GM18505 (cell line): Measurements from ENCODE around the gene RNF213.

Experiments
- ATAC-seq: cut with Tn5 transposase; IDR thresholded peaks from one replicate; pipeline ENCODE4 v1.9.1; 2021; ENCODE audit not compliant: unreplicated experiment
- POLR2A ChIP-seq: IDR thresholded peaks from 4 replicates; pipeline ENCODE4 v1.6.1; 2011; ENCODE audit warnings: borderline replicate concordance; ENCODE audit not compliant: insufficient read depth, insufficient read length; ENCODE audit errors: extremely low read depth

The RNF213 gene

DNA sequence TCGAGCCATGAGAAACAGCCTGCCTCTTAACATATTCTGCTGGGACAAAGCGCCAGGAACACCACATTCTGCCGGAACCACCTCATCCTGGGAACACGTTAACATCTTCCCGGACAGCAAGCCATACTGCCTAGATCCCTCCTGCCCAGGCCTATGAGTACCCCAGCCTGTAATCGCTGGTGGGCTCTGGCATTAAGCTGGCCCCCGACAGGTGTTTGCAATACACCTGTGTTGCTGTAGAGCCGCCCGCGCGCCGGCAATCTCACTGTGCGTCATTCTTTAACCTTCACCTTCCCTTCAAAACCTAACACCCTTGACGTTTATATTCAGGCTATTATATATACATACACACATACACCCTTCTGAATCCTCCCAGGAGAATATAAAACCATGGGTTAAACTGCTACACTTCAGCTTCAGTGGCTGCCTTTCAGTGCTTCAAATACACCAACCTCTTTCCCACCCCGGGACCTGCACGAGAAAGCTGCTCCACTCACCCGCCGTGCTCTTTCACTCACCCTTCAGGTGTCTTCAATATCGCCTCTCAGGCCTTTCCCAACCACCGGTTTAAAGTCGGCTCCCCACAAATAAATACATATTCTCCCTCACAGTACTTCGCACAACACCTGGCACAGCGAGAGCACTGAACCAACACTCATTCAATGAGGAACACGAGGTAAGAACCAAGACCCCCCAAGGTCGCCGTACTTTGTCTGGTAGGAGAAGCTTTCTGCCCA lies 153.3 kb downstream of the RNF213 start:
- no peak for ATAC-seq
- no peak for TF ChIP-seq POLR2A

DNA sequence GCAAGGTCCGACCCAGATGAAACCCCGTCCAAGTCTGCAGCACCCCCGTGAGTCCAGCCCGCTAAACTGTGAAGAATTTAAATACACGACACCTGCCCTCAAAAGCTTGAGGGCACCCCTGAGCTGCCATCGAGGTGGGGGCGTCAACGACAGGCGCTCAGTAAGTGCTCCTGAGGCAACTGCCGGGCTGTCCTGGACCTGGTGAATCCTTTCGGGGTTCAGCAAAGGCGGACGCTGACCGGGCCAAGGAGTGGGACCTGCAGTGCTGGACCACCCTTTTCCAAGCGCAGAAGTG lies 153.8 kb downstream of the RNF213 start:
- no peak for TF ChIP-seq POLR2A
- ATAC-seq: peak; percentile 23

DNA sequence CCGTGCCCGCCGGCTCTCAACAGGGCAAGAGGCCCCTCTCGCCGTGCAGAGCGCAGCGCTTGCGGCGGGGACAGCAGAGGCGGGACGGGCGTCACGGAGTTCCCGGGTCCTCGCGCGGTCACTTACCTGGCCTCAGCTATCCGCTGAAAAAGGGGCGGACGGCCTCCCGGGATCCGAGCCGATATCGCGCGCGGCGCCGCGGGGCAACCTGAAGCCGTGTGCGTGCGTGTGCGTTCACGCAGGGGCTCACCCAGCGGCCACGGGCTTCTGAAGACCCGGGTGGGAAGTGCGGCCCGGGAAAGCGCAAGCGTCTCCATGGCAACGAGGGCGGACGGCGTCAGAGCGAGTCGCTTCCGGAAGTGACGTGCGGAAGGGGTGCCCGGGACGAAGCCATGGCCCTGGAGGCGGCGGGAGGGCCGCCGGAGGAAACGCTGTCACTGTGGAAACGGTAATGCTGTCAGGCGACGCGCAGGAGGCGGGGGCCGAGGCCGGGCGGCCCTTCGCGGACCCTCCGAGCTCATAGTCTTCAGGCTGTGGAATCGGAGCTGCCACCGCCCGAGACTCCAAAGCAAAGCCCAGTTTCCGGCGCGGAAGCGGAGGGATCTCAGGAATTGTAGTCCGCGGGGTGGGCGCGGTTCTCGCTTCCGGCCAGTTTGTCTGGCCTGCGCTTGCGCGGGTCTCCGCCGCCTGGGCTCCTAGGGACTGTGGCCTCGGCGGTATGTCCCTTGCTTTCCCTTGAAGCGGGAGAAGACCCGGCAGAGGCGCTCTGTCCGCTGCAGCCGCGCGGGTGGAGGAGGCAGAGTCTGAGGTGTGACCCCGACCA lies 154.4 kb downstream of the RNF213 start, which contains the start of gene ENDOV:
Gene ENDOV (plus strand): TSS at position 365 of the 823 bp plus-strand sequence. CDS start 28 bp downstream, at position 393.
- ATAC-seq: peak; percentile 86
- peak; percentile 67 for TF ChIP-seq POLR2A

DNA sequence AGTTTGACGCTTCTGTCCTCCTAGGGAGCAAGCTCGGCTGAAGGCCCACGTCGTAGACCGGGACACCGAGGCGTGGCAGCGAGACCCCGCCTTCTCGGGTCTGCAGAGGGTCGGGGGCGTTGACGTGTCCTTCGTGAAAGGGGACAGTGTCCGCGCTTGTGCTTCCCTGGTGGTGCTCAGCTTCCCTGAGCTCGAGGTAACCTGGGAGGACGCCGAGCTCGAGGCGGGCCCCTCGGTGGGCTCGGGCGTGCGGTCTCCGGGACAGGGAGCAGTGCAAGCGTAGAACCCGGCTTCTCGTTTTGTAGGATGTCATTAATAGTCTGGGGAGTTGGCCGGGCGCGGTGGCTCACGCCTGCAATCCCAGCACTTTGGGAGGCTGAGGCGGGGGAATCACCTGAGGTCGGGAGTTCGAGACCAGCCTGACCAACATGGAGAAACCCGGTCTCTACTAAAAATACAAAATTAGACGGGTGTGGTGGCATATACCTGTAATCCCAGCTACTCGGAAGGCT lies 155.0 kb downstream of the RNF213 start:
- ATAC-seq: no peak
- TF ChIP-seq POLR2A: no peak

DNA sequence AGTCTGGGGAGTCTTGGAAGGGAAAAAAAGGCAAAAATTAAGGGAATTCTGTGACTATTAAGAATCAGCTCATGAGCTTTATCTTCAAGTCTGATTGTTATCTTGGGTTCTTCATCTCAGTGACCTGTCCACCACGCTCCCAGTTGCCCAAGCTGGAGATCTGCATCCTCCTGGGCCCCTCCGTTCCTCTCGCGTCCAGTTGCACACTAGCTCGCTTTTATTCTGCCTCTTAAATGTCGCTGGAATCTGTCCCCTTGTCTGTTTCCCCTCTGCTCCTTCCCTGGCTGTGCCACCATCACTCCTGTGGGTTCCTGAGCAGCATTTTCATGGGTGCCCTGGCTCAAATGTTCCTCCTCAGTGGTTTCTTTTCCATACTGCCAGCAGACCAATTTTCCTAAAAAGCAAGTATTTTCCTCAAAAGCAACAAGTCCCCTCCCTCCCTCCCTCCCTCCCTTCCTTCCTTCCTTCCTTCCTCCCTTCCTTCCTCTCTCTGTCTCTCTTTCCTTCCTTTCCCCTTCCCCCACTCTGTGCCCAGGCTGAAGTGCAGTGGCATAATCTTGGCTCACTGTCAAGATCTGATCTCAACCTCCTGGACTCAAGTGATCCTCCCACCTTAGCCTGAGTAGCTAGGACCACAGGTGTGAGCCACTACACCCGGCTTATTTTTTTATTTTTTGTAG lies 155.7 kb downstream of the RNF213 start:
- no peak for ATAC-seq
- TF ChIP-seq POLR2A: no peak

DNA sequence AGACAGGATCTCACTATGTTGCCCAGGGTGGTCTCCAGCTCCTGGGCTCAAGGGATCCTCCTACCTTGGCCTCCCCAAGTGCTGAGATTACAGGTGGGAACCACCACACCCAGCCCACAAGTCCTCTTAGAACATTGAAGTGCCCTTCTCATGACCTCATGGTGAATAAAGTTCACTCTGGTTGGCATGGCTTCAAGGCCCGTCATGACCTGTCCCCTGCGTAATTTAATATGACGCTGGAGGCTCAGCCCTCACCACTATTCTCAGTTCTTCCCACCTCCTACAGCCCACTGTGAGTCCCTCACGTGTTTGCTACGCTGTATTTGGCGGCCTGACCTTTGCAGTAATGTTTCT lies 156.3 kb downstream of the RNF213 start:
- TF ChIP-seq POLR2A: no peak
- no peak for ATAC-seq

DNA sequence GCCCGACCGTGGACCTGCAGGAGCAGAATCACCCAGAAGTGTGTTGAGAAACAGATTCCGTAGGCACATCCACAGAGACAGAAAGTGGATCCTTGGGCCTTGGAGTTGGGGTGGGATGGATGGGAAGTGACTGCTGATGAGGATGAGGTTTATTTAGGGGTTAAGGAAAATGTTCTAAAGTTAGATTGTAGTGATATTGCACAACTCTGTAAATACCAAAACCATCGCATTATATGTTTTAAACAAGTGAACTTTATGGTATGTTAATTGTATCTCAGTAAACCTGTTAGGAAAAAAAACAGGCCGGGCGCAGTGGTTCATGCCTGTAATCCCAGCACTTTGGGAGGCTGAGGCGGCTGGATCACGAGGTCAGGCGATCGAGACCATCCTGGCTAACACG lies 157.9 kb downstream of the RNF213 start:
- no peak for TF ChIP-seq POLR2A
- ATAC-seq: no peak

DNA sequence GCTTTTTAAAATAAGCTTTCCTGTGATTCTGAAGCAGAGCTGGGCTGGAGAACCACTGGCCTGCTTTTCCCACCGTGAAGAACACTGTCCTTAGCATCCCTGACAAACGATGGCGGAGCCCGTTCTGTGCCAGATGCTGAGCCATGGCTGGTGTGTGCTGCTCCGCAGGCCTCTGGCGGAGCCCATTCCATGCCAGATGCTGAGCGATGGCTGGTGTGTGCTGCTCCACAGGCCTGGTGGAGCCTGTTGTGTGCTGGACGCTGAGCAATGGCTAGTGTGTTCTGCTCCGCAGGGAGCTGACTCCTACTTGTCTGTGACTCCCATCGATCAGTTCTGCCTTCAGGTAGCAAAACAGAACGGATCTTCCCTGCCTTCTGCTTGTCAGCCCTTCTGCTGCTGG lies 158.6 kb downstream of the RNF213 start:
- ATAC-seq: no peak
- TF ChIP-seq POLR2A: no peak

DNA sequence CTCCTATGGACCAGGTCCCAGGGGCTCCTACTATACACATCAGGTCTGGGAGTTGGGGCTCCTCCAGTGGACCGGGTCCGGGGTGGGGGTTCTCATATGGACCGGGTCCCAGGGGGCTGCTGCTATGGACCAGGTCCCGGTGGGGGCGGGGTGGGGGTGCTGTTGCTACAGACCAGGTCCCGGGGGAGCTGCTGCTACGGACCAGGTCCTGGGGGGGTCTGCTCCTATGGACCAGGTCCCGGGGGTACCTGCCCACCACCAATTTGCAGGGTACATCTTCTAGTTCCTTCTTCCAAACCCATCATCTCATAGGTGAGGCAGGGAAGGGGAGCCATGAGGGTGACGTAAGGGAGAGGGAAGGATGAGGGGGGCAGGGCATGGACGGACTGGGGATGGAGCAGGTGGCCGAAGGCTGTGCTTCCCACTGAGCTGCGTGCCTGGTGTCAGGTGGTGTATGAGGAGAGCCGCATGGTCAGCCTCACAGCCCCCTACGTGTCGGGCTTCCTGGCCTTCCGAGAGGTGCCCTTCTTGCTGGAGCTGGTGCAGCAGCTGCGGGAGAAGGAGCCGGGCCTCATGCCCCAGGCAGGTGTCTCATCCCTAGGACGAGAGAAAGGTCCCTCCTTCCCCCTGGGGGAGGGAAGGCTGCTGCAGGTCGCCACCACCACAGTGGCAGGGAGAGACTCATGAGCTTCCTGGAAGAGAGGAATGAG lies 160.9 kb downstream of the RNF213 start:
- no peak for TF ChIP-seq POLR2A
- ATAC-seq: no peak

DNA sequence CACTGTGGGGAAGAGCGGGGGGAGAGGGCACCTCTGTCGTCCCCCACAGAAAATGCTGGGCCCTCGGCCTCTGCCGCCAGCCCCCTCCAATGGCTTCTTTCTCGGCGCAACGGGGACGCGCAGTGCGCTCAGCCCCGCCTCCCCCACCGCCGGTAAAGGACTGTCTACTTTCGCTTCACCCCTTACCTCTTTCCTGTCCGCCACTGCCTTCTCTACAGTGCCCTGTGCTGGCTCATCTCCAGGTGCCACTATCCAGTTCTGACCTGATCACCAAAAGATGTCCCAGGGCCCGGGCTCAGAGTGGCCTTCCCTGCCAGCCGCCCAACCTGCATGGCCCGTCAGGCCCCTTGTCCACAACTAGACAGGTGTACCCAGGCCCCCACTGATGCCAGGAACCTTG lies 161.6 kb downstream of the RNF213 start:
- ATAC-seq: no peak
- no peak for TF ChIP-seq POLR2A

DNA sequence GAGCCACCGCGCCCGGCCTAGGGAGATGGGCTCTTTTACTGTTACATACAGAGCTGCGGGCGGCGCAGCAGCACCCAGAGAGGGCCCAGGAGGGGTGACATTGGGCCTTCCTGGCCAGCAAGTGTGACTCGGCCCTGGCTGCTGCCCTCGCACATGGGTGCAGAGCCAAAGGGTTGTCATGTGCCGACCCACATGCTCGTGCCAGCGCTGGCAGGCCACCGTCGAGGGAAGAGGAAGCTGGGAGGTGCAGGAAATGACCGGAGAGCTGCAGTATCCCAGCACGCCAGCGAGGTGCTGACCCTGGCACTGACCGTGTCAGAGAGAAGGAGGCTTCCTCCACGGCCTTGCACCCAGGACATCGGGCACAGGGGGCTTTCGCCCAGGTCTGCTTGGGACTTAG lies 162.3 kb downstream of the RNF213 start:
- no peak for TF ChIP-seq POLR2A
- no peak for ATAC-seq

DNA sequence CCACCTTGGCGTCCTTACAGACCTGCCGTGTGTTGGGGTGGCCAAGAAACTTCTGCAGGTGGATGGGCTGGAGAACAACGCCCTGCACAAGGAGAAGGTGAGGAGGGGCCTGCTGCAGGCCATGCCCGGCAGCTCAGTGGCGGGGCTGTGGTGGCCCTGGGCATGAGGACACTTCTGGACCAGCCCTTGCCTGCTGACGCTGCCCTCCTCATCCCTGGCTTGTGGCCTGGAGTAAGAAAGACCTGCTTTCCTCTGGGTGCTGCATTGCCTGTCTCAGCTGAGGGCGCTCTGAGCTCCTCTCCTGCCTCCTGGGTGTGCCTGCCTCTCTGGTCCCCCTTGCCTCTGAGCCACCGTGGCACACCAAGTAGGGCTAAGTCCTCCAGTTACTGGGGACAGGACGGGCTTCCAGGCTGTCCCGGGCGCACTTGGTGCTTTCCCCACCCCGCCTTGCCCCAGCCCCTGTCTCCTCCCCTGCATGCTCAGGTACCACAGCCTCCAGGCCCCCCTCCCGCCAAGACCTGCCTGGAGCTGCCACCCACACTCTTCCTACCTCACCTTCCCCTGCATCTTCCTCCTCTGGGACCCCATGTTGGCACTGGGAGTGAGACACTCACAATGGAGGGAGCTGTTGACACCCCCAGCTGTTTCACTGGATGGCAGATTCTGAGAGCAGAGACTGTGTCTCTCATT lies 163.0 kb downstream of the RNF213 start:
- TF ChIP-seq POLR2A: no peak
- no peak for ATAC-seq
